Motor neuron (in vitro differentiated cells): Measurements from ENCODE around the gene PLCL1. TPM values are rescaled to one million over a fixed set of nuclear protein-coding genes. Genes with fewer than 3 reads are reported as not detected.

Source experiments
- ATAC-seq, 8 experiments: fragments of 200-7000 bp; cut with Tn5 transposase; replicated peaks in 6 of 8; 2 replicates each; pipeline ENCODE4 v1.8.0; 2021; ENCODE audit warnings: mild to moderate bottlenecking in 8 of 8, moderate library complexity in 8 of 8
- H3K27ac ChIP-seq, 2 donors: fragments of 250-450 bp; sonication (Bioruptor Pico); 2 replicates each; pipeline ENCODE4 v1.9.0; 2021; ENCODE audit warnings: antibody characterized with exemption in 2 of 2, mild to moderate bottlenecking in 2 of 2, moderate library complexity in 1 of 2
- H3K4me1 ChIP-seq, 2 donors: fragments of 250-450 bp; sonication (Bioruptor Pico); replicated peaks in 1 of 2; 2 replicates each; pipeline ENCODE4 v1.6.1; 2021; ENCODE audit warnings: antibody characterized with exemption in 2 of 2, mild to moderate bottlenecking in 2 of 2, moderate library complexity in 1 of 2
- H3K4me3 ChIP-seq, 5 donors: fragments of 250-450 bp; sonication (Bioruptor Pico); 2 replicates each; pipeline ENCODE4 v1.9.0; 2021; ENCODE audit warnings: antibody characterized with exemption in 5 of 5, mild to moderate bottlenecking in 5 of 5, moderate library complexity in 4 of 5
- WGBS, 10 experiments: fragments of 450-650 bp; shearing (Covaris generic); methylation state at CpG; one replicate each; pipeline ENCODE4 v1.0.0; 2022; 5-methylcytosine and 5-hydroxymethylcytosine counted together
- in situ Hi-C, 9 experiments: fragments of 400-800 bp; cut with MboI; loops; one replicate each; pipeline ENCODE4 v1.15.0; 2021; ENCODE audit warnings: low sequenced_read_pairs in 9 of 9, low pct_unique_long_range_greater_than_20kb in 2 of 9; ENCODE audit not compliant: unreplicated experiment in 9 of 9
- total RNA-seq, 8 experiments: library from RNA; unstranded; fragments of 300-600 nt; gene quantifications; 2 replicates each; pipeline versions ENCODE4 v1.2.3 to v1.2.4, GENCODE V29; 2022

The PLCL1 gene
- total RNA-seq, 8 experiments from 2014 or later: 7.0 to 16.8 (median 10.1) TPM

- no peak overlapping the region for H3K27ac ChIP-seq
Measured at GRCh38 chr2:197847651-197848401, 43.4 kb downstream of the PLCL1 start.

GRCh38 chr2:197848602-197849001 lies 44.2 kb downstream of the PLCL1 start:
- H3K4me1 ChIP-seq: no peaks in the 10 kb centered on the region
- ATAC-seq: no peak
- in situ Hi-C loops: no loop called here
- 50 to 92% (median 86%) methylated on average over 1 to 2 of the region's 2 CpGs; no CpG with 5 or more reads in 1 of the 10 experiments for WGBS, 10 experiments
- H3K27ac ChIP-seq: no peak overlapping the region
- no peak overlapping the region for H3K4me3 ChIP-seq

More at GRCh38 chr2:197847651-197848401, 43.4 kb downstream of the PLCL1 start:
- Histone ChIP-seq H3K4me1 (no peaks in the 10 kb centered on the region), H3K4me3 (no peak overlapping the region)
- 38 to 86% (median 60%) methylated on average over 2 to 7 of the region's 7 CpGs for WGBS, 10 experiments
- in situ Hi-C loops: no loop called here
- peak in 2 of 8 experiments; percentile 36 to 52 for ATAC-seq

- peak in 2 of 8 experiments; percentile 26 to 58 for ATAC-seq
- Histone ChIP-seq H3K4me1 (no peaks in the 10 kb centered on the region), H3K27ac (no peak overlapping the region), H3K4me3 (no peak overlapping the region)
- WGBS, 10 experiments: 5 to 100% (median 83%) methylated on average over 1 to 5 of the region's 5 CpGs
- in situ Hi-C loops: no loop called here
Measured at GRCh38 chr2:197850882-197851450, 46.6 kb downstream of the PLCL1 start.

GRCh38 chr2:197851451-197851850 lies 47.1 kb downstream of the PLCL1 start:
- H3K4me1 ChIP-seq: no peaks in the 10 kb centered on the region
- H3K27ac ChIP-seq: no peak overlapping the region
- in situ Hi-C loops: no loop called here
- 91 to 100% (median 100%) methylated on average over 1 of the region's 1 CpG; no CpG with 5 or more reads in 6 of the 10 experiments for WGBS, 10 experiments
- no peak overlapping the region for H3K4me3 ChIP-seq
- peak in 1 of 8 experiments; percentile 18 for ATAC-seq

GRCh38 chr2:197852108-197852507 lies 47.7 kb downstream of the PLCL1 start:
- in situ Hi-C loops: no loop called here
- peak in 1 of 8 experiments; percentile 22 for ATAC-seq
- peaks cover 3% of the 10 kb centered on the region in 2 donors for H3K4me1 ChIP-seq
- no peak overlapping the region for H3K27ac ChIP-seq
- WGBS, 10 experiments: 0 to 100% (median 50%) methylated on average over 1 to 2 of the region's 2 CpGs; no CpG with 5 or more reads in 5 of the 10 experiments
- H3K4me3 ChIP-seq: no peak overlapping the region

GRCh38 chr2:197853549-197853948 lies 49.2 kb downstream of the PLCL1 start:
- no peak overlapping the region for H3K27ac ChIP-seq

GRCh38 chr2:197857476-197858107 lies 53.2 kb downstream of the PLCL1 start:
- Histone ChIP-seq H3K4me1 (peaks cover 8 to 12% of the 10 kb centered on the region in 2 donors), H3K4me3 (no peak overlapping the region), H3K27ac (no peak overlapping the region)
- 80 to 100% methylated on average over 1 of the region's 1 CpG; no CpG with 5 or more reads in 8 of the 10 experiments for WGBS, 10 experiments
- ATAC-seq: peak in 5 of 8 experiments; percentile 47 to 92 (median 80)
- in situ Hi-C loops: no loop called here

More at GRCh38 chr2:197853549-197853948, 49.2 kb downstream of the PLCL1 start:
- WGBS, 10 experiments: 25 to 83% (median 50%) methylated on average over 1 of the region's 1 CpG; no CpG with 5 or more reads in 5 of the 10 experiments
- in situ Hi-C loops: no loop called here
- Histone ChIP-seq H3K4me3 (no peak overlapping the region), H3K4me1 (peaks cover 8 to 12% of the 10 kb centered on the region in 2 donors)
- no peak for ATAC-seq

GRCh38 chr2:197858607-197859140 lies 54.3 kb downstream of the PLCL1 start:
- Histone ChIP-seq H3K4me3 (no peak overlapping the region), H3K4me1 (peaks cover 8 to 12% of the 10 kb centered on the region in 2 donors), H3K27ac (no peak overlapping the region)
- no peak for ATAC-seq
- 0 to 100% (median 63%) methylated on average over 1 to 3 of the region's 3 CpGs; no CpG with 5 or more reads in 2 of the 10 experiments for WGBS, 10 experiments
- in situ Hi-C loops: no loop called here

GRCh38 chr2:197862246-197862955 lies 58.0 kb downstream of the PLCL1 start:
- ATAC-seq: no peak
- peaks cover 8 to 21% of the 10 kb centered on the region in 2 donors for H3K4me1 ChIP-seq
- no peak overlapping the region for H3K27ac ChIP-seq
- in situ Hi-C loops: no loop called here
- no peak overlapping the region for H3K4me3 ChIP-seq
- WGBS, 10 experiments: 70 to 100% (median 96%) methylated on average over 1 of the region's 1 CpG

GRCh38 chr2:197863744-197864143 lies 59.4 kb downstream of the PLCL1 start:
- Histone ChIP-seq H3K4me3 (no peak overlapping the region), H3K27ac (no peak overlapping the region), H3K4me1 (peaks cover 9 to 24% of the 10 kb centered on the region in 2 donors)
- in situ Hi-C loops: no loop called here
- WGBS, 10 experiments: 80 to 100% (median 100%) methylated on average over 1 of the region's 1 CpG; no CpG with 5 or more reads in 3 of the 10 experiments
- ATAC-seq: no peak

GRCh38 chr2:197866455-197866854 lies 62.1 kb downstream of the PLCL1 start:
- in situ Hi-C loops: no loop called here
- peak overlapping the region in 1 of 2 donors; percentile 1 for H3K27ac ChIP-seq
- H3K4me1 ChIP-seq: peaks cover 9 to 27% of the 10 kb centered on the region in 2 donors
- H3K4me3 ChIP-seq: no peak overlapping the region
- ATAC-seq: peak in 5 of 8 experiments; percentile 54 to 70 (median 65)

- WGBS, 10 experiments: 80 to 100% (median 88%) methylated on average over 1 to 2 of the region's 2 CpGs
- Histone ChIP-seq H3K4me3 (no peak overlapping the region), H3K4me1 (peaks cover 9 to 27% of the 10 kb centered on the region in 2 donors), H3K27ac (peak overlapping the region in 1 of 2 donors; percentile 1)
- peak in 5 of 8 experiments; percentile 59 to 88 (median 83) for ATAC-seq
- in situ Hi-C loops: no loop called here
Measured at GRCh38 chr2:197867033-197867432, 62.6 kb downstream of the PLCL1 start.
